Astrocyte (in vitro differentiated cells and primary cell): ENCODE measurements around the gene AMACR. TPM values are rescaled to one million over a fixed set of nuclear protein-coding genes. Genes with fewer than 3 reads are reported as not detected.

ENCODE experiments used
- DNase-seq: peaks from one replicate; pipeline ENCODE4 v3.0.0-alpha.2; 2010; ENCODE audit warnings: low read depth
- FAIRE-seq: peaks from 2 replicates; lab custom pipeline; 2011; peaks lifted over from hg19 to GRCh38; lab: Jason Lieb, UNC
- H2AFZ ChIP-seq: 2 replicates; pipeline ENCODE4 v1.6.0; 2012; ENCODE audit warnings: low read depth, low read length, inconsistent platforms
- H3K27ac ChIP-seq: 2 replicates; pipeline ENCODE4 v1.5.1; 2011; ENCODE audit warnings: low read depth, low read length, inconsistent platforms
- H3K27me3 ChIP-seq: 2 replicates; pipeline ENCODE4 v1.6.0; 2011; ENCODE audit warnings: low read length, inconsistent platforms; ENCODE audit not compliant: insufficient read depth
- H3K36me3 ChIP-seq: 2 replicates; pipeline ENCODE4 v1.5.1; 2011; ENCODE audit warnings: low read length, inconsistent platforms; ENCODE audit not compliant: insufficient read depth
- H3K4me1 ChIP-seq: 2 replicates; pipeline ENCODE4 v1.5.1; 2011; ENCODE audit warnings: low read length, inconsistent platforms; ENCODE audit not compliant: insufficient read depth
- H3K4me2 ChIP-seq: 2 replicates; pipeline ENCODE4 v1.6.0; 2012; ENCODE audit warnings: low read length, inconsistent platforms
- H3K4me3 ChIP-seq: 2 replicates; pipeline ENCODE4 v1.5.1; 2011; ENCODE audit warnings: low read depth, mild to moderate bottlenecking, low read length, inconsistent platforms; ENCODE audit not compliant: insufficient read depth
- H3K79me2 ChIP-seq: 2 replicates; pipeline ENCODE4 v1.6.0; 2012; ENCODE audit warnings: mild to moderate bottlenecking, low read length, inconsistent platforms; ENCODE audit not compliant: insufficient read depth
- H3K9ac ChIP-seq: 2 replicates; pipeline ENCODE4 v1.6.0; 2012; ENCODE audit warnings: mild to moderate bottlenecking, low read length, inconsistent platforms
- H3K9me3 ChIP-seq: 2 replicates; pipeline ENCODE4 v1.5.1; 2012; ENCODE audit warnings: low read depth, mild to moderate bottlenecking, low read length, inconsistent platforms; ENCODE audit not compliant: insufficient read depth
- H4K20me1 ChIP-seq: 2 replicates; pipeline ENCODE4 v1.6.0; 2012; ENCODE audit warnings: low read length, inconsistent platforms; ENCODE audit not compliant: insufficient read depth
- H3K27ac Mint-ChIP-seq: one replicate; pipeline ENCODE4 v1.8.0; 2021; ENCODE audit warnings: mild to moderate bottlenecking, mixed read lengths; ENCODE audit not compliant: unreplicated experiment
- H3K27me3 Mint-ChIP-seq: one replicate; pipeline ENCODE4 v1.8.0; 2021; ENCODE audit warnings: low read depth, mixed read lengths; ENCODE audit not compliant: unreplicated experiment
- H3K36me3 Mint-ChIP-seq: one replicate; pipeline ENCODE4 v1.8.0; 2021; ENCODE audit warnings: low read depth, mixed read lengths; ENCODE audit not compliant: unreplicated experiment
- H3K4me1 Mint-ChIP-seq: one replicate; pipeline ENCODE4 v1.8.0; 2021; ENCODE audit warnings: low read depth, mixed read lengths; ENCODE audit not compliant: unreplicated experiment
- H3K4me3 Mint-ChIP-seq: one replicate; pipeline ENCODE4 v1.8.0; 2021; ENCODE audit warnings: mild to moderate bottlenecking, moderate library complexity, mixed read lengths; ENCODE audit not compliant: unreplicated experiment
- H3K9me3 Mint-ChIP-seq: one replicate; pipeline ENCODE4 v1.8.0; 2021; ENCODE audit warnings: mild to moderate bottlenecking, mixed read lengths; ENCODE audit not compliant: unreplicated experiment
- EZH2 ChIP-seq: IDR thresholded peaks from 2 replicates; pipeline ENCODE4 v1.6.1; 2012; ENCODE audit warnings: mild to moderate bottlenecking, low read length, inconsistent platforms; ENCODE audit not compliant: insufficient read depth
- total RNA-seq: library from RNA; stranded (reverse); gene quantifications from 2 replicates; pipeline ENCODE4 v1.2.1, GENCODE V29; 2021
- TF ChIP-seq, protein P1 (sequence below): IDR thresholded peaks from 2 replicates; pipeline ENCODE4 v1.5.1; 2011; ENCODE audit warnings: low read depth, mild to moderate bottlenecking, inconsistent platforms, low read length, moderate library complexity; ENCODE audit not compliant: insufficient read depth

Gene AMACR
- total RNA-seq, 1 donor from 2014 or later: 13.4 TPM

- no peak overlapping the region for H3K4me3 Mint-ChIP-seq
- peaks cover 17% of the 10 kb centered on the region for H3K4me1 Mint-ChIP-seq
- no peak overlapping the region for H3K27ac ChIP-seq
- no peak for DNase-seq
- no peaks in the 10 kb centered on the region for H3K79me2 ChIP-seq
- no peaks in the 10 kb centered on the region for H3K9me3 ChIP-seq
- H3K4me2 ChIP-seq: no peak overlapping the region
- H3K27me3 Mint-ChIP-seq: no peaks in the 10 kb centered on the region
- H3K36me3 Mint-ChIP-seq: no peaks in the 10 kb centered on the region
- H2AFZ ChIP-seq: no peak overlapping the region
- no peak overlapping the region for H3K27ac Mint-ChIP-seq
- H3K36me3 ChIP-seq: no peaks in the 10 kb centered on the region
- H3K9ac ChIP-seq: no peak overlapping the region
- no peak for FAIRE-seq
- no peaks in the 10 kb centered on the region for H3K9me3 Mint-ChIP-seq
- no peak overlapping the region for H3K4me3 ChIP-seq
- no peaks in the 10 kb centered on the region for H4K20me1 ChIP-seq
- H3K4me1 ChIP-seq: peaks cover 8% of the 10 kb centered on the region
- no peaks in the 10 kb centered on the region for H3K27me3 ChIP-seq
- no peak for TF ChIP-seq EZH2
- TF ChIP-seq, protein P1, sequence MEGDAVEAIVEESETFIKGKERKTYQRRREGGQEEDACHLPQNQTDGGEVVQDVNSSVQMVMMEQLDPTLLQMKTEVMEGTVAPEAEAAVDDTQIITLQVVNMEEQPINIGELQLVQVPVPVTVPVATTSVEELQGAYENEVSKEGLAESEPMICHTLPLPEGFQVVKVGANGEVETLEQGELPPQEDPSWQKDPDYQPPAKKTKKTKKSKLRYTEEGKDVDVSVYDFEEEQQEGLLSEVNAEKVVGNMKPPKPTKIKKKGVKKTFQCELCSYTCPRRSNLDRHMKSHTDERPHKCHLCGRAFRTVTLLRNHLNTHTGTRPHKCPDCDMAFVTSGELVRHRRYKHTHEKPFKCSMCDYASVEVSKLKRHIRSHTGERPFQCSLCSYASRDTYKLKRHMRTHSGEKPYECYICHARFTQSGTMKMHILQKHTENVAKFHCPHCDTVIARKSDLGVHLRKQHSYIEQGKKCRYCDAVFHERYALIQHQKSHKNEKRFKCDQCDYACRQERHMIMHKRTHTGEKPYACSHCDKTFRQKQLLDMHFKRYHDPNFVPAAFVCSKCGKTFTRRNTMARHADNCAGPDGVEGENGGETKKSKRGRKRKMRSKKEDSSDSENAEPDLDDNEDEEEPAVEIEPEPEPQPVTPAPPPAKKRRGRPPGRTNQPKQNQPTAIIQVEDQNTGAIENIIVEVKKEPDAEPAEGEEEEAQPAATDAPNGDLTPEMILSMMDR: no peak
Observed at GRCh38 chr5:34020726-34021125, 12.9 kb upstream of the AMACR start.

- peaks cover 4% of the 10 kb centered on the region for H3K4me1 ChIP-seq
- no peak overlapping the region for H3K4me2 ChIP-seq
- H3K79me2 ChIP-seq: no peaks in the 10 kb centered on the region
- no peak overlapping the region for H3K27ac ChIP-seq
- H3K4me3 ChIP-seq: no peak overlapping the region
- H3K27me3 ChIP-seq: no peaks in the 10 kb centered on the region
- TF ChIP-seq, protein P1: no peak
- TF ChIP-seq EZH2: no peak
- Mint-ChIP-seq H3K4me3 (no peak overlapping the region), H3K27ac (no peak overlapping the region), H3K9me3 (no peaks in the 10 kb centered on the region), H3K27me3 (no peaks in the 10 kb centered on the region), H3K36me3 (no peaks in the 10 kb centered on the region), H3K4me1 (peaks cover 12% of the 10 kb centered on the region)
- no peak for DNase-seq
- no peak overlapping the region for H3K9ac ChIP-seq
- no peaks in the 10 kb centered on the region for H3K9me3 ChIP-seq
- no peaks in the 10 kb centered on the region for H4K20me1 ChIP-seq
- H3K36me3 ChIP-seq: no peaks in the 10 kb centered on the region
- no peak for FAIRE-seq
- H2AFZ ChIP-seq: no peak overlapping the region
Observed at GRCh38 chr5:34017254-34017653, 9.4 kb upstream of the AMACR start.

DNA sequence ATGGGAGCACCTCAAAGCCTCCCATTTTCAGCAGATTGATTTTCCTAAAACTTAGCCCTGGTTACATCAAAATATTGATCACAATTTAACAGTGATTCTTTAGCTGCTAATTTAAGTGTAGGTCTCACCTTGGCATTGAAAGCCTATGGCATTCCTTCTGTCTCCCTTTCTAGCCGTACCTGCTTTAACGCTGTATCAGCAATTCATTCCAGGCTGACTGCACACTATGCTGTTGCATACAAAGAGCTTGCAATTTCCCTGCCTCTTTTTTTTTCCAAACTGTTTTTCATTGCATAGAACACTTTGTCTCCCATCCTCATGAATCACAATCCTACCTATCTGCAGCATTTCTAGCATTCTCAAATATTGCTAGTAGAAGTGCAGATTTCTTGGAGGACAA lies 8.9 kb upstream of the AMACR start:
- DNase-seq: no peak
- peaks cover 7% of the 10 kb centered on the region for H3K4me1 Mint-ChIP-seq
- H2AFZ ChIP-seq: no peak overlapping the region
- H3K27ac ChIP-seq: no peak overlapping the region
- no peak overlapping the region for H3K27ac Mint-ChIP-seq
- H3K4me3 ChIP-seq: no peak overlapping the region
- no peaks in the 10 kb centered on the region for H3K36me3 ChIP-seq
- no peaks in the 10 kb centered on the region for H3K27me3 Mint-ChIP-seq
- no peaks in the 10 kb centered on the region for H3K9me3 ChIP-seq
- H3K4me1 ChIP-seq: no peaks in the 10 kb centered on the region
- H3K4me2 ChIP-seq: no peak overlapping the region
- H3K36me3 Mint-ChIP-seq: no peaks in the 10 kb centered on the region
- no peak overlapping the region for H3K4me3 Mint-ChIP-seq
- H3K9ac ChIP-seq: no peak overlapping the region
- H3K27me3 ChIP-seq: no peaks in the 10 kb centered on the region
- H3K79me2 ChIP-seq: no peaks in the 10 kb centered on the region
- FAIRE-seq: no peak
- H4K20me1 ChIP-seq: no peaks in the 10 kb centered on the region
- TF ChIP-seq, protein P1: no peak
- no peak for TF ChIP-seq EZH2
- H3K9me3 Mint-ChIP-seq: no peaks in the 10 kb centered on the region
